Measurements from ENCODE around the gene SPTAN1.
A peak's percentile ranks its signal among the peaks of the same experiment; 100 is the strongest.

DNA sequence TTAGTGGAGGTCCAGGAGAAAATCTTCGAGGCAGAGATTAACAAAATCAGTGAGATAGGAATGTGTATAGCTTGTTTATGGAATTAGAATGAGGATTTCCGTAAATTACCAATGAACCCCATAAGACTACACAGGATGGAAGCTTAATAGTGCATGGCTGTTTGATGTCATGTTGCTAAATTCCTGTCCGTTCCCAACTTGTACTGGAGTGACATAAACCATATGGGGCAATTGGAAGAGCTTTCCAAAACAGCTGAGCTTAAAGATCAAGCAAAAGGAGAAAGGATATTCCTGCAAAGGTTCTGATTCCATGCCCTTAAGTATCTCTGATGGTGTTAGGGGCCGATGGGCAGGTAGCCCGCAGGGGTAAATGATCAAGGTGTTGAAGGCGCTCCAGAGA, 30.4 kb upstream of the SPTAN1 start:
- TF ChIP-seq, protein P1, sequence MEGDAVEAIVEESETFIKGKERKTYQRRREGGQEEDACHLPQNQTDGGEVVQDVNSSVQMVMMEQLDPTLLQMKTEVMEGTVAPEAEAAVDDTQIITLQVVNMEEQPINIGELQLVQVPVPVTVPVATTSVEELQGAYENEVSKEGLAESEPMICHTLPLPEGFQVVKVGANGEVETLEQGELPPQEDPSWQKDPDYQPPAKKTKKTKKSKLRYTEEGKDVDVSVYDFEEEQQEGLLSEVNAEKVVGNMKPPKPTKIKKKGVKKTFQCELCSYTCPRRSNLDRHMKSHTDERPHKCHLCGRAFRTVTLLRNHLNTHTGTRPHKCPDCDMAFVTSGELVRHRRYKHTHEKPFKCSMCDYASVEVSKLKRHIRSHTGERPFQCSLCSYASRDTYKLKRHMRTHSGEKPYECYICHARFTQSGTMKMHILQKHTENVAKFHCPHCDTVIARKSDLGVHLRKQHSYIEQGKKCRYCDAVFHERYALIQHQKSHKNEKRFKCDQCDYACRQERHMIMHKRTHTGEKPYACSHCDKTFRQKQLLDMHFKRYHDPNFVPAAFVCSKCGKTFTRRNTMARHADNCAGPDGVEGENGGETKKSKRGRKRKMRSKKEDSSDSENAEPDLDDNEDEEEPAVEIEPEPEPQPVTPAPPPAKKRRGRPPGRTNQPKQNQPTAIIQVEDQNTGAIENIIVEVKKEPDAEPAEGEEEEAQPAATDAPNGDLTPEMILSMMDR (IDR thresholded peaks at IDR 0.05) = no peak
- peak; percentile 28 for TF ChIP-seq POLR2AphosphoS5 (IDR thresholded peaks at IDR 0.05)

All from gastroesophageal sphincter (tissue), 3 donors.